Activated T-helper 1 cell treated with Interleukin-2 at 50 U/mL for 16 hours (primary cell): ENCODE measurements around the gene GPR152.
"Not testable (repeated sequence)": the region's sequence is repeated elsewhere in the genome, so short reads cannot be mapped to it uniquely, and the experiment has no call there.

Source experiments
- DNase-seq: peaks from one replicate; pipeline ENCODE4 v3.0.0-alpha.2; 2020; ENCODE audit warnings: low read depth

The GPR152 gene

GRCh38 chr11:67439321-67440228 lies 13.0 kb downstream of the GPR152 start:
- no peak for DNase-seq

GRCh38 chr11:67438158-67438902 lies 14.2 kb downstream of the GPR152 start:
- DNase-seq, result peak; percentile 59

- DNase-seq, result no peak
These were observed 14.7 kb downstream of the GPR152 start for GRCh38 chr11:67437809-67438157.

- peak; percentile 78 for DNase-seq
These were observed 15.3 kb downstream of the GPR152 start, which contains the start of gene PTPRCAP for GRCh38 chr11:67437082-67437808. Gene PTPRCAP (minus strand): TSS chr11:67437682. CDS start chr11:67437619, 63 bp downstream.

- DNase-seq, result peak; percentile 49
These were observed 16.0 kb downstream of the GPR152 start for GRCh38 chr11:67436459-67437081.

- DNase-seq, result no peak
These were observed 16.6 kb downstream of the GPR152 start for GRCh38 chr11:67435727-67436458.

GRCh38 chr11:67435031-67435726 lies 17.4 kb downstream of the GPR152 start:
- DNase-seq, result no peak

- no peak for DNase-seq
These were observed 18.1 kb downstream of the GPR152 start for GRCh38 chr11:67434395-67434881.

- DNase-seq, result no peak
These were observed 18.8 kb downstream of the GPR152 start for GRCh38 chr11:67433536-67434394.

GRCh38 chr11:67432655-67433349 lies 19.7 kb downstream of the GPR152 start:
- no peak for DNase-seq

- no peak for DNase-seq
These were observed 20.9 kb downstream of the GPR152 start for GRCh38 chr11:67431346-67432249.

GRCh38 chr11:67429722-67430121 lies 22.8 kb downstream of the GPR152 start:
- DNase-seq, result no peak

GRCh38 chr11:67429038-67429668 lies 23.4 kb downstream of the GPR152 start:
- no peak for DNase-seq

- DNase-seq, result peak; percentile 98
These were observed 24.2 kb downstream of the GPR152 start, which contains the start of gene RPS6KB2 for GRCh38 chr11:67428052-67429001. Gene RPS6KB2 (plus strand): TSS chr11:67428494. CDS start chr11:67428546, 52 bp downstream.

GRCh38 chr11:67427364-67427859 lies 25.1 kb downstream of the GPR152 start:
- DNase-seq, result not testable (repeated sequence)
